ENCODE results near the gene ARHGEF28.

DNA sequence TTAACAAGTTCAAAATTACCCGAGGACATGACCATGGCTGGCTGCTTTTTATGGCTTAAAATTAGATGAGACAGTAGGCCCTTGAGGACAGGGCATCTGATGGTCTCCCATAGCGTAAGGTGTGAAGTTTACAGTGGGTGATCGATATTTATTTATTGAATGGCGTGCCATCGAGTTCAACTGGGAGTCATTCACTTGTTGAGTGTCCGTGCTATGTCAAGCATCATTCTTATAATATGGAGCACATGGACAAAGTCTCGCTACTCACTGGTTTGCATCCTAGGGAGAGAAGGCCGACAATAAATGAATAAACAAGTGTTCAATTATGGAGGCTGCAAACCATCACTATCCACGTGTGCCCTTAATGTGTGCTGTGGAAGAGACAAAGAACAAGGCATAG, 277.2 kb downstream of the ARHGEF28 start:
- TF ChIP-seq, protein P1, sequence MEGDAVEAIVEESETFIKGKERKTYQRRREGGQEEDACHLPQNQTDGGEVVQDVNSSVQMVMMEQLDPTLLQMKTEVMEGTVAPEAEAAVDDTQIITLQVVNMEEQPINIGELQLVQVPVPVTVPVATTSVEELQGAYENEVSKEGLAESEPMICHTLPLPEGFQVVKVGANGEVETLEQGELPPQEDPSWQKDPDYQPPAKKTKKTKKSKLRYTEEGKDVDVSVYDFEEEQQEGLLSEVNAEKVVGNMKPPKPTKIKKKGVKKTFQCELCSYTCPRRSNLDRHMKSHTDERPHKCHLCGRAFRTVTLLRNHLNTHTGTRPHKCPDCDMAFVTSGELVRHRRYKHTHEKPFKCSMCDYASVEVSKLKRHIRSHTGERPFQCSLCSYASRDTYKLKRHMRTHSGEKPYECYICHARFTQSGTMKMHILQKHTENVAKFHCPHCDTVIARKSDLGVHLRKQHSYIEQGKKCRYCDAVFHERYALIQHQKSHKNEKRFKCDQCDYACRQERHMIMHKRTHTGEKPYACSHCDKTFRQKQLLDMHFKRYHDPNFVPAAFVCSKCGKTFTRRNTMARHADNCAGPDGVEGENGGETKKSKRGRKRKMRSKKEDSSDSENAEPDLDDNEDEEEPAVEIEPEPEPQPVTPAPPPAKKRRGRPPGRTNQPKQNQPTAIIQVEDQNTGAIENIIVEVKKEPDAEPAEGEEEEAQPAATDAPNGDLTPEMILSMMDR (IDR thresholded peaks at IDR 0.05; ENCODE audit: low read length), result no peak
- TF ChIP-seq EZH2phosphoT487 (IDR thresholded peaks at IDR 0.05; ENCODE audit: low read length) (no peak), EZH2 (optimal IDR thresholded peaks at IDR 0.05; ENCODE audit: low read depth, low read length) (no peak)
